ENCODE measurements around the gene MMP28. TPM values are rescaled to one million over a fixed set of nuclear protein-coding genes. Genes with fewer than 3 reads are reported as not detected.

MMP28 gene
- polyA plus RNA-seq, 4 donors: 3.0 to 30.5 (median 24.0) TPM

DNA sequence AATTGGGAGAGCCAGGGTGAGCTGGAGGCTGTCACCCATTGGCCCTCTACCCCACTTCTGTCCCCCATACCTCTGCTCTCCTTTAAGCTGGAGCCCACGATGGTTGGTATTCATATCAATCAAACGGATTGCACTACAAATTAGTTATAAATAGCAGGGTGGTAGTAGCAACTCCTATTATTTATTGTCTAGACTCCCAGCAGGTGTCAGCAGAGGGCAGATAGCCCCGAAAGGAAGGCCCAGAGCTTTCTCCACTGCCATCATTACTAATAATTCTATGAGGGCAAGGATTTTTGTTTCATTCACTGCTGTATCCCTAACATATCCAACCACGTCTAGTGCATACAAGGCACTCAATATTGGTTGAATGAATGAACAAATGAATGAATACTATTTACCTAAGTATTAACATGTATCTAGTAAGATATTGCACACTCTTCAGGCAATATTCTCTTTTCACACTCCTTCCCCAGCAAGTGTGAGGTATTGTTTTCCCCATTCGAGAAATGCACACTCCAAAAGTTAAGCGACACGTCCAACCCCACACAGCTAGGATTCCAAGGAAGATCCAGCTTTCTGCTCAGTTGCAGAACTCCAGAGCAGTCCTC, 28.4 kb downstream of the MMP28 start:
- H3K9me3 ChIP-seq (ENCODE audit: control insufficient read depth in 2 of 2, insufficient read depth in 1 of 2, low read depth in 1 of 2, low read length in 1 of 2): no peaks in the 10 kb centered on the region
- FAIRE-seq (no peak), DNase-seq (peak; percentile 61 to 74)
- H3K27me3 ChIP-seq (ENCODE audit: control insufficient read depth in 3 of 3, insufficient read depth in 3 of 3, low read length in 3 of 3): no peaks in the 10 kb centered on the region
- 20 to 42% (median 28%) methylated on average over 7 of the region's 7 CpGs for WGBS, 3 donors
- H3K36me3 ChIP-seq (ENCODE audit: control insufficient read depth in 3 of 3, insufficient read depth in 2 of 3, low read depth in 1 of 3, low read length in 3 of 3): no peaks in the 10 kb centered on the region
- H3K27ac ChIP-seq (ENCODE audit: low read depth in 1 of 3, low read length in 2 of 3): no peak overlapping the region
- peaks cover 0 to 8% (median 7%) of the 10 kb centered on the region in 3 donors for H3K4me1 ChIP-seq (ENCODE audit: control insufficient read depth in 3 of 3, insufficient read depth in 2 of 3, low read depth in 1 of 3, low read length in 2 of 3)
- H3K4me3 ChIP-seq (ENCODE audit: low read depth in 1 of 3, low read length in 3 of 3): no peak overlapping the region

DNA sequence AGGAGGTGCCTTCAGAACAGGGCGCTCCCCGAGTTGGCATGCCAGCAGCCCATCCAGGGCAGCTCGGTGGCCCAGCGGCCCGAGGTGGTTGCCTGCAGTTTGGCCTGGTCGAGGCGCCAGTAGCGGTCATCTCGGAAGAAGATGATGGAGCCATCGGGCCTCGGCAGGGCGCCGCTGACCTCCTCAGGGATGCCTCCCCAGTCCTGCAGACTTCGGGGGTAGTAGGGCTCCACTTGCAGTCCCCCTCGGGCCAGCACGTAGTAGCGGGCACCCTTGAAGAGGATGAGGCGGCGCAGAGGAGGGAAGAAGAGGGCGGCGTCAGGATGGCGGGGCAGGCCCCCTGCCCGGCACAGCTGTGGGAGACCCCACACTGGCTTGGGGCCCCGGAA, 29.0 kb downstream of the MMP28 start:
- no peak overlapping the region for H3K27ac ChIP-seq (ENCODE audit: low read depth in 1 of 3, low read length in 2 of 3)
- no peaks in the 10 kb centered on the region for H3K27me3 ChIP-seq (ENCODE audit: control insufficient read depth in 3 of 3, insufficient read depth in 3 of 3, low read length in 3 of 3)
- H3K4me1 ChIP-seq (ENCODE audit: control insufficient read depth in 3 of 3, insufficient read depth in 2 of 3, low read depth in 1 of 3, low read length in 2 of 3): peaks cover 0 to 8% (median 7%) of the 10 kb centered on the region in 3 donors
- H3K4me3 ChIP-seq (ENCODE audit: low read depth in 1 of 3, low read length in 3 of 3): no peak overlapping the region
- no peaks in the 10 kb centered on the region for H3K9me3 ChIP-seq (ENCODE audit: control insufficient read depth in 2 of 2, insufficient read depth in 1 of 2, low read depth in 1 of 2, low read length in 1 of 2)
- DNase-seq: no peak
- no peak for FAIRE-seq
- no peaks in the 10 kb centered on the region for H3K36me3 ChIP-seq (ENCODE audit: control insufficient read depth in 3 of 3, insufficient read depth in 2 of 3, low read depth in 1 of 3, low read length in 3 of 3)
- 88 to 93% (median 93%) methylated on average over 23 to 24 of the region's 24 CpGs for WGBS, 3 donors

GRCh38 chr17:35765756-35766488, 29.5 kb downstream of the MMP28 start:
- no peaks in the 10 kb centered on the region for H3K9me3 ChIP-seq (ENCODE audit: control insufficient read depth in 2 of 2, insufficient read depth in 1 of 2, low read depth in 1 of 2, low read length in 1 of 2)
- no peak overlapping the region for H3K4me3 ChIP-seq (ENCODE audit: low read depth in 1 of 3, low read length in 3 of 3)
- H3K27ac ChIP-seq (ENCODE audit: low read depth in 1 of 3, low read length in 2 of 3): no peak overlapping the region
- no peaks in the 10 kb centered on the region for H3K36me3 ChIP-seq (ENCODE audit: control insufficient read depth in 3 of 3, insufficient read depth in 2 of 3, low read depth in 1 of 3, low read length in 3 of 3)
- H3K4me1 ChIP-seq (ENCODE audit: control insufficient read depth in 3 of 3, insufficient read depth in 2 of 3, low read depth in 1 of 3, low read length in 2 of 3): peaks cover 0 to 8% (median 7%) of the 10 kb centered on the region in 3 donors
- FAIRE-seq: no peak
- 75 to 86% (median 85%) methylated on average over 8 of the region's 8 CpGs for WGBS, 3 donors
- no peak for DNase-seq
- H3K27me3 ChIP-seq (ENCODE audit: control insufficient read depth in 3 of 3, insufficient read depth in 3 of 3, low read length in 3 of 3): no peaks in the 10 kb centered on the region

DNA sequence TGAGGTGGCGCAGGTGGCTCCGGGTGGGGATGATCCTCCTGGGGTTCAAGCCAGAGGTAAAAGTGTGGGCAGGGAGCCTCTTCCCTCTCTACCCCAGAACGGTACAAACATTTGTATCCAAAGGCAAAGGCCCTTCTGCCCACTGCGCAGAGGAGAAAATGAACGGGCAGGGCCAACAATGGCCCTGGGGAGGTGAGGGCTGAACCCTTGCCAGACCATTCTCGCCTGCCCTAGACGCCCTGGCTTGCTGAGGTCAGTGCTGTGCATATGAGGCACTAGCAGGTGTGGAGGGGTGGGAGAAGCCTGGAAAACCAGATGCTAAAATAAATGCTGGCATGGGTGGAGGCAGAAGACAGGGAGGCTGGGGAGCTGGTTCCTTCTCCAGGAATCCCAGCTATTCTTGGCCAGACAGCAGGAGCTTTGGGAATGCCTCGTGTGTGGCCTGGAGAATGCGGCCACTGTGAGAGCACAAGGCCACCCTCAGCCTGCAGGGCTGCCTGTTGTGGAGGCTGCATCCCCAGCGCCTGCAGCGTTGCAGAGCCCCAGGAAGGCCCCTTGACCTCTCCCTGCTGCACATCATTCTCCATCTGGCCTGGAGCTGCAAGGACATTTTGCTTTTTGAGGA, 30.2 kb downstream of the MMP28 start:
- no peaks in the 10 kb centered on the region for H3K9me3 ChIP-seq (ENCODE audit: control insufficient read depth in 2 of 2, insufficient read depth in 1 of 2, low read depth in 1 of 2, low read length in 1 of 2)
- no peak overlapping the region for H3K27ac ChIP-seq (ENCODE audit: low read depth in 1 of 3, low read length in 2 of 3)
- no peaks in the 10 kb centered on the region for H3K36me3 ChIP-seq (ENCODE audit: control insufficient read depth in 3 of 3, insufficient read depth in 2 of 3, low read depth in 1 of 3, low read length in 3 of 3)
- DNase-seq: no peak
- peaks cover 0 to 8% (median 7%) of the 10 kb centered on the region in 3 donors for H3K4me1 ChIP-seq (ENCODE audit: control insufficient read depth in 3 of 3, insufficient read depth in 2 of 3, low read depth in 1 of 3, low read length in 2 of 3)
- H3K4me3 ChIP-seq (ENCODE audit: low read depth in 1 of 3, low read length in 3 of 3): peak overlapping the region in 1 of 3 donors; percentile 64
- WGBS, 3 donors: 58 to 68% (median 60%) methylated on average over 11 of the region's 11 CpGs
- no peak for FAIRE-seq
- no peaks in the 10 kb centered on the region for H3K27me3 ChIP-seq (ENCODE audit: control insufficient read depth in 3 of 3, insufficient read depth in 3 of 3, low read length in 3 of 3)

- peak overlapping the region in 1 of 3 donors; percentile 71 for H3K27ac ChIP-seq (ENCODE audit: low read depth in 1 of 3, low read length in 2 of 3)
- no peaks in the 10 kb centered on the region for H3K27me3 ChIP-seq (ENCODE audit: control insufficient read depth in 3 of 3, insufficient read depth in 3 of 3, low read length in 3 of 3)
- FAIRE-seq (no peak), DNase-seq (peak; percentile 88 to 97)
- H3K4me1 ChIP-seq (ENCODE audit: control insufficient read depth in 3 of 3, insufficient read depth in 2 of 3, low read depth in 1 of 3, low read length in 2 of 3): peaks cover 0 to 7% (median 4%) of the 10 kb centered on the region in 3 donors
- no peaks in the 10 kb centered on the region for H3K9me3 ChIP-seq (ENCODE audit: control insufficient read depth in 2 of 2, insufficient read depth in 1 of 2, low read depth in 1 of 2, low read length in 1 of 2)
- peak overlapping the region; percentile 34 to 64 (median 56) for H3K4me3 ChIP-seq (ENCODE audit: low read depth in 1 of 3, low read length in 3 of 3)
- 3 to 4% (median 4%) methylated on average over 59 to 75 of the region's 75 CpGs for WGBS, 3 donors
- no peaks in the 10 kb centered on the region for H3K36me3 ChIP-seq (ENCODE audit: control insufficient read depth in 3 of 3, insufficient read depth in 2 of 3, low read depth in 1 of 3, low read length in 3 of 3)
Observed at GRCh38 chr17:35764123-35764991, 31.1 kb downstream of the MMP28 start.

DNA sequence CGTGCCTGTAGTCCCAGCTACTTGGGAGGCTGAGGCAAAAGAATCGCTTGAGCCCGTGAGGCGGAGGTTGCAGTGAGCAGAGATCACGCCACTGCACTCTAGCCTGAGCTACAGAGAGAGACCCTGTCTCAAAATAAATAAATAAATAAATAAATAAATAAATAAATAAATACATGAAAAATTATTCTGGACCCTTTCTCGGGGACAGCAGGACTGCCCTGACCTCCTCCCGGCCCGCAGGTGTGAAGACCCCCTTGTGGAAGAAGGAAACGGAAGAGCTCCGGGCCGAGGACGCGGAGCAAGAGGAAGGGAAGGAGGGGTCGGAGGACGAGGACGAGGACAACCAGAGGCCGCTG, 31.7 kb downstream of the MMP28 start:
- FAIRE-seq: no peak
- no peak for DNase-seq
- H3K36me3 ChIP-seq (ENCODE audit: control insufficient read depth in 3 of 3, insufficient read depth in 2 of 3, low read depth in 1 of 3, low read length in 3 of 3): no peaks in the 10 kb centered on the region
- H3K9me3 ChIP-seq (ENCODE audit: control insufficient read depth in 2 of 2, insufficient read depth in 1 of 2, low read depth in 1 of 2, low read length in 1 of 2): no peaks in the 10 kb centered on the region
- no peak overlapping the region for H3K27ac ChIP-seq (ENCODE audit: low read depth in 1 of 3, low read length in 2 of 3)
- 32 to 41% (median 33%) methylated on average over 12 to 17 of the region's 17 CpGs for WGBS, 3 donors
- H3K4me3 ChIP-seq (ENCODE audit: low read depth in 1 of 3, low read length in 3 of 3): peak overlapping the region in 2 of 3 donors; percentile 56 to 64
- no peaks in the 10 kb centered on the region for H3K27me3 ChIP-seq (ENCODE audit: control insufficient read depth in 3 of 3, insufficient read depth in 3 of 3, low read length in 3 of 3)
- peaks cover 0 to 2% (median under 1%) of the 10 kb centered on the region in 3 donors for H3K4me1 ChIP-seq (ENCODE audit: control insufficient read depth in 3 of 3, insufficient read depth in 2 of 3, low read depth in 1 of 3, low read length in 2 of 3)

GRCh38 chr17:35761601-35762000, 33.8 kb downstream of the MMP28 start:
- no peak overlapping the region for H3K4me3 ChIP-seq (ENCODE audit: low read depth in 1 of 3, low read length in 3 of 3)
- H3K27me3 ChIP-seq (ENCODE audit: control insufficient read depth in 3 of 3, insufficient read depth in 3 of 3, low read length in 3 of 3): no peaks in the 10 kb centered on the region
- FAIRE-seq (no peak), DNase-seq (peak in 1 of 2 donors; percentile 44)
- no peaks in the 10 kb centered on the region for H3K9me3 ChIP-seq (ENCODE audit: control insufficient read depth in 2 of 2, insufficient read depth in 1 of 2, low read depth in 1 of 2, low read length in 1 of 2)
- H3K27ac ChIP-seq (ENCODE audit: low read depth in 1 of 3, low read length in 2 of 3): no peak overlapping the region
- WGBS, 3 donors: 25 to 75% (median 52%) methylated on average over 5 of the region's 5 CpGs
- no peaks in the 10 kb centered on the region for H3K36me3 ChIP-seq (ENCODE audit: control insufficient read depth in 3 of 3, insufficient read depth in 2 of 3, low read depth in 1 of 3, low read length in 3 of 3)
- no peaks in the 10 kb centered on the region for H3K4me1 ChIP-seq (ENCODE audit: control insufficient read depth in 3 of 3, insufficient read depth in 2 of 3, low read depth in 1 of 3, low read length in 2 of 3)

- no peak within 1 kb of the TSS for H3K27ac ChIP-seq (ENCODE audit: low read depth in 1 of 3, low read length in 2 of 3)
- H3K27me3 ChIP-seq (ENCODE audit: control insufficient read depth in 3 of 3, insufficient read depth in 3 of 3, low read length in 3 of 3): no peaks in the 10 kb centered on the region
- H3K36me3 ChIP-seq (ENCODE audit: control insufficient read depth in 3 of 3, insufficient read depth in 2 of 3, low read depth in 1 of 3, low read length in 3 of 3): no peaks in the 10 kb centered on the region
- no peak for DNase-seq
- FAIRE-seq: no peak
- H3K9me3 ChIP-seq (ENCODE audit: control insufficient read depth in 2 of 2, insufficient read depth in 1 of 2, low read depth in 1 of 2, low read length in 1 of 2): no peaks in the 10 kb centered on the region
- no peaks in the 10 kb centered on the region for H3K4me1 ChIP-seq (ENCODE audit: control insufficient read depth in 3 of 3, insufficient read depth in 2 of 3, low read depth in 1 of 3, low read length in 2 of 3)
- 55 to 96% (median 94%) methylated on average over 1 of the region's 1 CpG for WGBS, 3 donors
- no peak within 1 kb of the TSS for H3K4me3 ChIP-seq (ENCODE audit: low read depth in 1 of 3, low read length in 3 of 3)
Observed at GRCh38 chr17:35760587-35760986, 34.9 kb downstream of the MMP28 start, which contains the start of gene C17orf50. TSS of gene C17orf50 (plus strand) at chr17:35760887. CDS start at chr17:35760942, 55 bp downstream.
